LNCaP clone FGC (cell line): ENCODE measurements around the gene NEB.

Experiments used
- DNase-seq: peaks from one replicate; pipeline ENCODE4 v3.0.0-alpha.2; 2011; ENCODE audit warnings: low read depth
- H3K4me3 ChIP-seq: 2 replicates; pipeline ENCODE4 v1.5.1; 2011; ENCODE audit warnings: mild to moderate bottlenecking, low read depth, low read length, control low read depth
- CTCF ChIP-seq: IDR thresholded peaks from 2 replicates; pipeline ENCODE4 v1.5.1; 2012; ENCODE audit warnings: mild to moderate bottlenecking; ENCODE audit not compliant: control insufficient read depth, insufficient read depth; ENCODE audit errors: extremely low read depth

NEB gene

GRCh38 chr2:151729837-151730236 is 4.4 kb downstream of the NEB start:
- TF ChIP-seq CTCF = no peak
- no peak overlapping the region for H3K4me3 ChIP-seq
- DNase-seq = no peak

DNA sequence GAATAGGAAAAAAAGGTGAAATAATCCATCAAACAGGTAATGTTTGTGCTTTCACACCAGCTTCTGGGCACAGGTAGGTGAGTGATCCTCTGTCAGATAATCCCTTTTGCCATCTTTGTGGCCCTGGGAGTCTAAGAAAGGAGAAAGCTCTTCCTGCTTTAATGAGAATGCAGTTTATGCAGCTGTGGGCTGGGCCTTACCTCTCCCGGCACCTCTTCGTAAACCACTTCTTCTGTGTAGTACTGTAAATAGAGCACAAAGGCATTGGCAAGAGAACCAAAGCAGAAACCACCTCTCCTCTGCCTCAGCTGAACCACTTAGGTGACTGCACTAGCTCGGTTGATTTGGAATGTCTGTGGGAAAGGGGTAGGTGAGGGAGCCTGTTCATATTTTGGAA is 4.9 kb downstream of the NEB start:
- no peak overlapping the region for H3K4me3 ChIP-seq
- DNase-seq = no peak
- TF ChIP-seq CTCF = no peak

DNA sequence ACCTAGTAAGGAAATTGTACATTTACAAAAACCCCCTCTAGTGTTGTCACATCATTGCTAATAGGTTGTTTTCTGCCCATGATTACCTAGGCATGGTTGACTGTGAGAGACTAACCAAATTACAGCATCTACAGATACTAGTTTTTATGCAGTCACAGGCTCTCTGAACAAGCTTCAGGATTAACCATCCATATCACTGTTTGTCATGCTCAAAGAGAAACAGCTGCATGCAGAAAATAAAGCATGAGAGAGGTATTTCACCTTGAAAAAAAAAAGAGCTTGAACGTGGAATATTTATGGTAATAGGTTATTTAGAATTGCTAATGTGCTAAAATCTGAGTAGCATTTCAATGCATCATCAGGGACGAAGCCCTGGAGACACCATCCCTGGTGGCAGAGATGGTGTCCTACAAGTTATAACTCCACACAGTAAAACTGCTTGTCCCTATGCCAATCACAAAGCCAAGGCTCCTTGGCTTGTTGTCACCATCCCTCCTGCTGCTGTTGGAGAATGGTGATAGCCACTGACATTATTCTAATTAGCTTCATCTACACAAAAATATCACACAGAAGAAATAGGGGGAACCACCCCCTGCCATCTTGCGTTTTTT is 5.4 kb downstream of the NEB start:
- no peak for DNase-seq
- TF ChIP-seq CTCF = no peak
- H3K4me3 ChIP-seq = no peak overlapping the region

DNA sequence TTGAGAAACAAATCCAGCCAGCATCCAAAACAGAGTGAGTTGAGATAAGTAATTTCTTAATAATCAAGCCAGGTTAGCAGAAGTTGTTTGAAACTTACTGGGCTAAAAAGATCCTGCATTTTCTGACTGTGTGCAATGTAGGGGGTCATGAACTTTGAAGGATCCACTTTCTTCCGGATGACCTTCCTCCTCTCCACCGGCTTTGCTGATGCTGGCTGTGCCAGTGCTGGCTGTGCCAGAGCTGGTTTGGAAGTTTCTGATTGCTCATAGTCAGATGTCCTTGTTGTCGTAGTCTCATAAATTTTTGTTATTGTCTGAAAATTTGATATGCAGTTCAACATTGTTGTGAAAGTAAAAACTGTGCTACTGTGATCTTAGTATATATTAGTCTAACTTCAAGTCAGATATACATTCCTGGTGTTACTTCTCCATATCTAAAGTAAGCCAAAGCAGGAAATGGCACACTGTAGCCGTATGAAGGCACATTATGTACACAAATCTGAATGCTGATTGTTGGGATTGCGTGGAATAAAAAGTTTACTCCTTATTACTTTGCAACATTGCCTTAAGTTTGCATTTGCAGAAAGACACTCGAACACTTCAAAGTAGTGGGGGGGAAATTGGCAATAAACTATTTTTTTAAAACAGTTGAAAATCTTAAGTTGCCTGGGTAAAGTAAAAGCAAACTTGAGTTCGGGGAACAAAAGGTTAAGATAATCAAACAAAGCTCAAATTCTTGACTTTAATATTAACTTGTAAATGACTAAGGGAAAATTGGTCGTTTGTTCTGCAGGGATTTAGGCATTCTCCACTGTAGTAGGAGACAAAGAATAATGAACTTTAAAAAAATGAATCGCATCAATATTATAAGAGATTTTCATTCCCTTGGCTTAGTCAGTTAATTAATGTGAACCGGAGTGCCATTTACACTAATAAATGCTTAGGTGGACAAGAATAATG is 6.4 kb downstream of the NEB start:
- no peak for TF ChIP-seq CTCF
- no peak for DNase-seq
- H3K4me3 ChIP-seq = no peak overlapping the region

DNA sequence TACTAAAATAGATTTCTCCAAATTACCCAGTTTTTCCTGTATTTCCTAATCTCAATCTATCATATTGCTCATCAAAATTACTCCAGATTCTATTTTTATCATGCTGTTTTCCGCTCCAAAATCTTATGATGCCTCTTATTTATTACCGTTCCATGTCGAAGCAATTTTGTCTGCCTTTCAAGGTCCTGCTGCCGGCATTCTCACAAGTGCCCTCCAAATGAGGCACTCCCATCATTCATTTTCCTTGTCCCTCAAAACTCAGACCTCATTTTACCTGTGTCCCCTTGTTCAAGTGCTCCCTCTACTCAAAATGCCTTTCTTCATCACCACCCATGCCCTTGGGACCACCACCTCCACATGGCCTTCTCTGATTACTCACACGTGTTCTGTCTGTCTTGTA is 13.1 kb downstream of the NEB start:
- no peak for TF ChIP-seq CTCF
- no peak for DNase-seq
- no peak overlapping the region for H3K4me3 ChIP-seq

DNA sequence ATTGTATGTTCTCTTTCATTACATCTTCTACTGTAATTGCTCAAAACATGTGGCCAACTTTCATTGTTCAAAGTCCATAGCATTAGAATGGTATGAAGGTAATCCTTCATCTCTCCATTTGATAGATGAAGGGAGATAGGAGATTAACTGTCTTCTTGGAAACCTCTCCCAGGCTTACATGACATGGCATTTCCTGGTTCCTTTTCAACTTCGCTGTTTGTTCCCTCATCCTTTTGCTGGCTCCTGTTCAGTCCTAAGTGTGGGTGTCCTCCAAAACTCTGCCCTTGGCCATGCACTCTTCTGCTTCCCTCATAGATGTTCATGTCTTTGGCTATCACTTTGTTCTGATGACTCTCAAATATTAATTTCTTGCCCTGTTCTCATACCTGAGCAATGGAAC is 13.8 kb downstream of the NEB start:
- no peak overlapping the region for H3K4me3 ChIP-seq
- no peak for DNase-seq
- no peak for TF ChIP-seq CTCF
